Vein endothelial cell (primary cell): ENCODE data around the gene COX7A1. TPM values are rescaled to one million over a fixed set of nuclear protein-coding genes. Genes with fewer than 3 reads are reported as not detected.

Experiments used
- total RNA-seq: library from RNA; depleted of rRNA; stranded (reverse); fragments of >200 nt; gene quantifications from 2 replicates; pipeline ENCODE4 v1.2.3, GENCODE V29; 2012

Gene COX7A1
- 5.9 and 9.5 TPM in 2 replicates for total RNA-seq

DNA sequence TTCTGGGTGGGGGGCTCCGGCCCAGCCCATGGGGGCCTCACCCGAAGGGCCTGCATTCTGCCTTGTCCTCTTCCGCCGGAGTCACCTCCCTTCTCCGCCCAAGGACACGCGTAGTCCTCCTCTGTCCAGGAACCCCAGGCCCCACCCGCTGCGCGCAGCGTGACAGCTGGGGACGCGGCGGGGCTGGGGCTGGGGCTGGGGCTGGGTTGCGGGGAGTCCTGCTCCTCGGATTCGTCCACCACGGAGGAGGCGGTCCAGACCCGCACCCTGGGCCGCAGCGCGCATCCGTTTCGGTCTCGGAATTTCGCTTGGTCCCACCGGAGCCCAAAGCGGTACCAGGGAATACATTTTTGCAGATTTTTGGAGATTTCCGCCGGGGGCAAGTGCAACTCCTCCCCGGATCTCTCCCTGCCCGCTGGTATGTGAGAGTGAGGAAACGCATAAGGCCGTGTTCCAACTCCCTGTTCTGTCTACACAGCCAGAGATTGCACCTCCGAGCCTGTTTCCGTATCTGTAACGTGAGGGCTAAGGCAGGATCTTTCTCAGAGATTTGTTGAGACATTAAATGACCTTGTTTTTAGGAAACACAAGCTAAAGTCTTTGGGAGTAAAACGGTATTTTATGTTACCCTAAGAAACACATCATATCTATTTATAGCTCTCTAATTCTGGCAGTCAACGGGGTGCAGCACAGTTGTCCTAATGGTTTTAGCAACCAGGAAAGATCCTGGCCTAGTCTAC, at the start of gene COX7A1:
COX7A1 (minus strand) TSS at position 96 of the 740 bp plus-strand sequence; CDS start at position 56, 40 bp downstream.

DNA sequence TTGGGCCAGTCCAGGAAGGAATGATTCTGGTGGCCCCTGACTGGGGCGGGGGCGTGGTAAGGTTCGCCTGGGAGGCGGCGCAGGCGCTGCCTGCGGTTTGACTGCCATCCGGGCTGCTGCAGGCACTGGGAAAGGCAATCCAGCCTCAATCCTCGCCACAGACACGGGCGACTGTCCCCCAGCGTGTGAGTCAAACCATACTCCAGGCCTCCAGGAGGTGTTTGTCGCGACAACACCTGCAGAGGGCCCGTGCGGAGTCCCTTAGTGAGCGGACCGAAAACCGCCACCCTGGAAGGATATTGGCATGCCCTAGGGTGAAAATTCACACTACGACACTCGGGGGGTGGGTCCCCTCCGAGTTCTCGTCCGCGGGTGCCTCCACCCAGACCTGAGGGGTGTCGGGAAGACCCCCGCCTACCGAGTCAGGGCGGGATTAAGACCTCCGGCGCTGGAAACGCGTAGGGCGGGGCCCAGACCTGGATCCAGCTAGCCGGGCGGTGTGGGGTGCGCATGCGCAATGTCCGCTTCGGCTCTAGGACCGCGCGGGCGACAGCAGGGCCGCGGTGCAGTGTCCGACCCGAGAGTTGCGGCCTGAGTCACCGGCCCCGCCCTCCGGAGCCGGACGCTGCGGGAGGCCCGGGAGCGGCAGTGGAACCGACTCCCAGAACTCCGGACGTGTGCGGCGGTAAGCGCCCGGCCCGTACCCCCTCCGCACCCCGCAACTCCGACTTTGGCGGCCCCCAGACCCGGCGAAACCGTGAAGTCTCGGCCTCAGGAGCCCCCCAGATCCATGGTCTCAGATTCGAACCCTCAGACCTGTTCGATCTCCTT, 12.6 kb downstream of the COX7A1 start, which contains the start of gene CAPNS1:
CAPNS1 (plus strand) TSS at position 594 of the 831 bp plus-strand sequence. CDS start 946 bp downstream, outside the sequence.

DNA sequence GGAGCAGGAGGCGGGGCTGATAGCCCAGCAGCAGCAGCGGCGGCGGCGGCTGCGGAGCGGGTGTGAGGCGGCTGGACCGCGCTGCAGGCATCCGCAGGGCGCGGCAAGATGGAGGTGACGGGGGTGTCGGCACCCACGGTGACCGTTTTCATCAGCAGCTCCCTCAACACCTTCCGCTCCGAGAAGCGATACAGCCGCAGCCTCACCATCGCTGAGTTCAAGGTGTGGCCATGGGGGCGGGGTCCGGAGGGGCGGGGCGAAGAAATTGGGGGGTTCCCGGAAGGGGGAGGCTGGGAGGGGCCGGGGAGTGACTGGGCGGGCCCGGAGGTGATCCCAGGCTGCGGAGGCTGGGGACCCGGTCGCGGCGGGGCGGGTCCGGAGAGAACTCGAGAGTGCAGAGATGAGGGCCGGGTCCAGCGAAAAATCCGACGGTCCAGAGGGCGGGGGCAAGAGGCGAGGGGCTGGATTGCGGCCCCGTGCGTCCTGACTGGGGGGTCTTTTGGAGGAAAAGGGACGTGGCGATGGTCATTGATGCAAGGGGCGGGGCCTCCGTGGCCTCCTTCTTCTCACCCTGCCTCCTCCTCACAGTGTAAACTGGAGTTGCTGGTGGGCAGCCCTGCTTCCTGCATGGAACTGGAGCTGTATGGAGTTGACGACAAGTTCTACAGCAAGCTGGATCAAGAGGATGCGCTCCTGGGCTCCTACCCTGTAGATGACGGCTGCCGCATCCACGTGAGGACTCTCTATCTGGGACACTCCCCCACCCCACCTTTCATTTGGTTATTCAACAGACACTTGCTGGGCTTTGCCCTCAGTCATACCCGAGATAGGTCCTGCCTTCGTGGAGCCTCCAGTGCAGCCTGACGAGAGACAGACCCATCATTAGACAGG, 36.5 kb downstream of the COX7A1 start, which contains the start of gene TBCB:
TBCB (plus strand) TSS at position 16 of the 891 bp plus-strand sequence; CDS start at position 109, 93 bp downstream.

DNA sequence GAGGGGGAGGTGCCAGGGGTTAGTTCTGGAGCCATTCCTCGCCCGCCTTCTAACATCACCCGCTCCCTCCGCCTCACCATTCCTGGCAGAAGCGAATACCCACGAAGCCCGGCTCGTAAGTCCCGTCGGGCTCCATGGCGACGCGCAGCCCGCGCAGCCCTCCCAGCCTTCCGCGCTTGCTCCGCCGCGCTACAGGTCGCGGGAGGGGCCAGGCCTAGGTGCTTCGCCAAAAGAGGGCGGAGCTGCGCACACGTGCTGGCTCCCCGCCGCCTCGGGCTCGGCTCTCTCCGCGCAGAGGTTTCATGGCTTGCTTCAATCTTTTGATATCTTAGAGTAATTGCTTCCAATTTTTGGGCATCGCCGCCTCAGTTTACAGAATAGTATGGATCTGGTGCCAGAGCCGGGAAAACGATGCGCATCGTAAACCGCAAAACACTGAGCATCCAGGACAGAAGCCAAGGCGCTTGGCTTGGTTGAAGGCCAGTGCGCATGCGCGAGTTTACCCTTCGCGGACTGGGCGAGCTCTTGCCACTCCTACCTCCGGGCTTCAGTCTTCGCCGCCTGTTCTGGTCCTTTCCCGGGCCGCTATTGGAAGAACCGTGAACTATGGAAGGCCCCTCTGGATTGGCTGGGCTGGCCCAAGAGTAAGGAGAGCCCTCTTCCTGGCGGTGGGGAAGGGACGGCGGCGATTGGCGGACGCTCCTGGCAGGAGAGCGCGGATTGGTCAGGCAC, 37.4 kb downstream of the COX7A1 start, which contains the start of gene POLR2I:
POLR2I (minus strand) TSS at position 155 of the 732 bp plus-strand sequence; CDS start at position 136, 19 bp downstream.

DNA sequence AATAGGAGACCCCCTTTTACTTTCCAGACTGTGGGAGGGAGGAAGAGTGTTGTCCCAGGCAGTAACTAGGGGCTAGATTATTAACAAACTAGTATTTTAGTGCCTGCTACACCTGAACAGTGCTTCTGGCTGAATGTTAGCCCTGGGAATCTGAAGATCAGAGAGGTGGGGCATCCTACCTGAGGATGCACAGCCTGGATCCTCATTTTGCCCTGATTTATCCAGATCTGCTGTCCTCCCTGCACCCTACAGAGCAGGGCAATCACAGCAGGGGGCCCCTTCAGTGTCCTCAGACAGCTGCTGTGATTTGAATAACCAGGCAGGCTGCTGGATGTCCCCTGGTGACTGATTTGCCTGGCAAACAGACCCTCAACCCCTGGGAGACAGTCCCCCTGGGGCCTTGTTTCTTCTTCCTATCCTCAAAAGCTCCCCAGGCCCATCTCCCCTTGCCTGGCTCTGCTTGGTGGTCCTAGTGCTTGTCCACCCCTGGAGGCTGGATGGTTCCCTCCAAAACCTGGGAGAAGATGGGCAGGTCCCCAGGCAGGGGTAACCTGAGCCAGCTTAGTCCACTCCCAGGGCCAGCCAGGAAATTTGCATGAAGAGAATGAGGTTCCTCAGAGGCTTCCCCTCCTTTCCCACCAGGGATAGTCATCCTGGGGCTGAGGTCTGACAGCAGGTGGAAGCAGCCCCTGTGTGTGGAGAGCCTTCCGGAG, 41.6 kb downstream of the COX7A1 start, which contains the start of gene OVOL3:
OVOL3 (plus strand) TSS at position 657 of the 713 bp plus-strand sequence. CDS start 60 bp downstream, outside the sequence.

Other genes starting within 250 kb of the COX7A1 start
- not detected in 2 replicates for gene HCST, start 249.9 kb downstream of the COX7A1 start, total RNA-seq
- not detected in 2 replicates for gene TYROBP, start 244.2 kb downstream of the COX7A1 start, total RNA-seq
- 9.6 and 11.1 TPM in 2 replicates for gene LRFN3, start 216.1 kb downstream of the COX7A1 start, total RNA-seq
- 12.7 and 13.4 TPM in 2 replicates for gene SDHAF1, start 157.3 kb downstream of the COX7A1 start, total RNA-seq
- 0.19 TPM in 1 of 2 replicates, not detected in the other for gene SYNE4, start 143.6 kb downstream of the COX7A1 start, total RNA-seq
- gene ALKBH6, start 138.2 kb downstream of the COX7A1 start, total RNA-seq, result 11.3 and 14.0 TPM in 2 replicates
- 4.0 and 5.6 TPM in 2 replicates for gene CLIP3, start 119.6 kb downstream of the COX7A1 start, total RNA-seq
- gene THAP8, start 98.2 kb downstream of the COX7A1 start, total RNA-seq, result 1.3 and 1.6 TPM in 2 replicates
- 5.2 and 6.5 TPM in 2 replicates for gene WDR62, start 97.5 kb downstream of the COX7A1 start, total RNA-seq
- not detected in 2 replicates for gene OVOL3, start 41.3 kb downstream of the COX7A1 start, total RNA-seq
- 26.5 and 37.2 TPM in 2 replicates for gene POLR2I, start 37.6 kb downstream of the COX7A1 start, total RNA-seq
- gene TBCB, start 37.0 kb downstream of the COX7A1 start, total RNA-seq, result 136 and 145 TPM in 2 replicates
- 405 and 525 TPM in 2 replicates for gene CAPNS1, start 12.4 kb downstream of the COX7A1 start, total RNA-seq
- 3.9 and 4.7 TPM in 2 replicates for gene ZNF565, start 62.2 kb upstream of the COX7A1 start, total RNA-seq
- 107 and 136 TPM in 2 replicates for gene ZNF146, start 62.7 kb upstream of the COX7A1 start, total RNA-seq
- gene ZFP14, start 226.8 kb upstream of the COX7A1 start, total RNA-seq, result 2.0 and 3.4 TPM in 2 replicates